ENCODE measurements around the gene SLC25A21.
A peak's percentile ranks its signal among the peaks of the same experiment; 100 is the strongest.

Gene SLC25A21

GRCh38 chr14:36976571-36977023 is 195.8 kb downstream of the SLC25A21 start:
- no peak for FAIRE-seq

- no peak for FAIRE-seq
Observed at GRCh38 chr14:36975834-36976233, 196.6 kb downstream of the SLC25A21 start.

GRCh38 chr14:36974985-36975384 is 197.4 kb downstream of the SLC25A21 start:
- no peak for FAIRE-seq

- no peak for FAIRE-seq
Observed at GRCh38 chr14:36973806-36974442, 198.5 kb downstream of the SLC25A21 start.

- no peak for FAIRE-seq
Observed at GRCh38 chr14:36971263-36971855, 201.0 kb downstream of the SLC25A21 start.

- FAIRE-seq: no peak
Observed at GRCh38 chr14:36967892-36968555, 204.4 kb downstream of the SLC25A21 start.

GRCh38 chr14:36955967-36956366 is 216.4 kb downstream of the SLC25A21 start:
- FAIRE-seq: no peak

- no peak for FAIRE-seq
Observed at GRCh38 chr14:36955376-36955775, 217.0 kb downstream of the SLC25A21 start.

- no peak for FAIRE-seq
Observed at GRCh38 chr14:36952689-36953088, 219.7 kb downstream of the SLC25A21 start.

GRCh38 chr14:36951380-36951911 is 221.0 kb downstream of the SLC25A21 start:
- FAIRE-seq: no peak

GRCh38 chr14:36950812-36951211 is 221.6 kb downstream of the SLC25A21 start:
- FAIRE-seq: no peak

- FAIRE-seq: no peak
Observed at GRCh38 chr14:36949371-36949770, 223.0 kb downstream of the SLC25A21 start.

- FAIRE-seq: no peak
Observed at GRCh38 chr14:36948157-36948859, 224.1 kb downstream of the SLC25A21 start.

GRCh38 chr14:36947362-36947761 is 225.0 kb downstream of the SLC25A21 start:
- FAIRE-seq: no peak

- no peak for FAIRE-seq
Observed at GRCh38 chr14:36946872-36947271, 225.5 kb downstream of the SLC25A21 start.

GRCh38 chr14:36944307-36945010 is 227.9 kb downstream of the SLC25A21 start:
- FAIRE-seq: no peak

GRCh38 chr14:36942522-36943245 is 229.7 kb downstream of the SLC25A21 start:
- no peak for FAIRE-seq

- peak; percentile 95 for FAIRE-seq
Observed at GRCh38 chr14:36941783-36942521, 230.5 kb downstream of the SLC25A21 start.

GRCh38 chr14:36940476-36940875 is 231.9 kb downstream of the SLC25A21 start:
- FAIRE-seq: no peak

- FAIRE-seq: no peak
Observed at GRCh38 chr14:36939265-36939664, 233.1 kb downstream of the SLC25A21 start.

GRCh38 chr14:36938678-36939077 is 233.7 kb downstream of the SLC25A21 start:
- FAIRE-seq: no peak
